K562 (cell line): Measurements from ENCODE around the gene STX1B. TPM values are rescaled to one million over a fixed set of nuclear protein-coding genes. Genes with fewer than 3 reads are reported as not detected.

Experiments used
- CHD2 ChIP-seq: IDR thresholded peaks from 2 replicates; pipeline ENCODE4 v1.6.1; 2011; ENCODE audit warnings: low read depth, low read length
- ID3 ChIP-seq, 2 experiments: fragments of 250-450 bp in 1 of 2; fragments of 450-650 bp in 1 of 2; sonication (Bioruptor Pico) in 1 of 2; IDR thresholded peaks; 2 replicates each; pipeline versions ENCODE4 v1.6.1 to v1.8.0; 2016 to 2021; ENCODE audit warnings: mild to moderate bottlenecking in 2 of 2, moderate library complexity in 2 of 2, missing compliant biosample characterization in 1 of 2, missing genetic modification characterization in 1 of 2
- JUND ChIP-seq, 2 experiments: IDR thresholded peaks; 2 replicates in 1 of 2; 3 replicates in 1 of 2; pipeline ENCODE4 v1.6.1; 2011; ENCODE audit warnings: borderline replicate concordance in 2 of 2, low read depth in 2 of 2, low read length in 2 of 2, improper control_type of control experiment in 1 of 2, missing biosample characterization in 1 of 2, missing genetic modification characterization in 1 of 2, missing genetic modification reagents in 1 of 2
- KDM1A ChIP-seq, 2 experiments: fragments of 450-650 bp; IDR thresholded peaks; 2 replicates each; pipeline ENCODE4 v1.6.1; 2016; ENCODE audit warnings: mild to moderate bottlenecking in 2 of 2
- NCOA6 ChIP-seq: fragments of 450-650 bp; IDR thresholded peaks from 2 replicates; pipeline ENCODE4 v1.6.1; 2017; ENCODE audit warnings: mild to moderate bottlenecking
- NR2C1 ChIP-seq, 2 experiments: fragments of 450-650 bp; IDR thresholded peaks; 2 replicates each; pipeline ENCODE4 v1.6.1; 2017; ENCODE audit warnings: mild to moderate bottlenecking in 2 of 2, antibody characterized with exemption in 1 of 2, inconsistent platforms in 1 of 2, missing compliant biosample characterization in 1 of 2, missing genetic modification characterization in 1 of 2
- PKNOX1 ChIP-seq: fragments of 450-650 bp; IDR thresholded peaks from 2 replicates; pipeline ENCODE4 v1.6.1; 2016
- POLR2G ChIP-seq: fragments of 200-400 bp; formaldehyde crosslinking; IDR thresholded peaks from 2 replicates; pipeline ENCODE4 v1.6.1; 2017; ENCODE audit warnings: low read depth, mild to moderate bottlenecking, antibody characterized with exemption, low read length, moderate library complexity
- U2AF2 ChIP-seq: fragments of 200-400 bp; formaldehyde crosslinking; optimal IDR thresholded peaks from 2 replicates; pipeline ENCODE3; 2017; ENCODE audit warnings: low read depth, mild to moderate bottlenecking, low read length
- ZHX1 ChIP-seq: fragments of 150-350 bp; conservative IDR thresholded peaks from 2 replicates; pipeline ENCODE4 v1.6.1; 2014; ENCODE audit warnings: low read length
- ZNF318 ChIP-seq, 2 experiments: fragments of 450-650 bp; IDR thresholded peaks; 2 replicates each; pipeline ENCODE4 v1.6.1; 2016; ENCODE audit warnings: mild to moderate bottlenecking in 2 of 2, borderline replicate concordance in 1 of 2, low read depth in 1 of 2, moderate library complexity in 1 of 2
- ZNF764 ChIP-seq: fragments of 250-450 bp; sonication (Bioruptor Pico); IDR thresholded peaks from 2 replicates; pipeline ENCODE4 v1.4.0; 2020; ENCODE audit warnings: low read depth, mild to moderate bottlenecking, moderate library complexity
- polyA plus RNA-seq, 8 experiments: library from polyadenylated mRNA; depleted of rRNA in 4 of 8; stranded (reverse) in 5 of 8; unstranded in 3 of 8; fragments of >200 nt; fragmentation: Nextera tagmentation in 2 of 8; fragmentation: Illumina TruSeq in 1 of 8; extraction: Ambion mirVana in 2 of 8; extraction: Trizol in 1 of 8; gene quantifications; 2 replicates each; pipeline versions ENCODE4 v1.2.1 to v1.2.3, GENCODE V29; 2011 to 2014; ENCODE audit warnings: inconsistent platforms in 1 of 8, missing spikeins in 1 of 8
- total RNA-seq, 7 experiments: library from RNA; depleted of rRNA in 6 of 7; stranded (reverse); fragments of >200 nt in 6 of 7; fragmentation: Illumina TruSeq in 2 of 7; extraction: Trizol in 2 of 7; gene quantifications; 2 replicates each; pipeline versions ENCODE4 v1.2.1 to v1.2.3, GENCODE V29; 2011 to 2021; ENCODE audit warnings: low replicate concordance in 1 of 7

STX1B gene
- total and polyA plus RNA-seq, 9 of the 15 experiments (the other 6 are each of a cell fraction or from before 2014, with no cell fraction given), result 0.07 to 2.5 (median 0.86) TPM

GRCh38 chr16:30949650-30950515 is 60.6 kb downstream of the STX1B start (continued):
- TF ChIP-seq ZNF318 (IDR thresholded peaks at IDR 0.05; ENCODE audit: borderline replicate concordance in 1 of 2, low read depth in 1 of 2), result peak in 1 of 2 experiments; percentile 63; a peak in 2 of 4 replicates
- TF ChIP-seq NCOA6, result no peak
- TF ChIP-seq ZNF764, result no peak
- TF ChIP-seq KDM1A (IDR thresholded peaks at IDR 0.05), result peak; percentile 22 to 33; a peak in 2 of 4 replicates
- TF ChIP-seq JUND (IDR thresholded peaks at IDR 0.05; ENCODE audit: borderline replicate concordance, low read depth, low read length), result peak; percentile 74; the same call in 1 of the 2 replicates
- TF ChIP-seq JUND (tag; IDR thresholded peaks at IDR 0.05; ENCODE audit: borderline replicate concordance, low read depth, low read length), result peak; percentile 74; the same call in 2 of the 3 replicates
- no peak for TF ChIP-seq U2AF2
- peak; percentile 68 for TF ChIP-seq NR2C1 (IDR thresholded peaks at IDR 0.05)
- TF ChIP-seq NR2C1 (tag; IDR thresholded peaks at IDR 0.05), result peak; percentile 42
- TF ChIP-seq ID3 (CRISPR knock-in tag; IDR thresholded peaks at IDR 0.05), result no peak
- peak; percentile 76 for TF ChIP-seq ID3 (tag; IDR thresholded peaks at IDR 0.05)
- TF ChIP-seq ZHX1, result no peak
- peak; percentile 65 for TF ChIP-seq PKNOX1
- peak; percentile 82 for TF ChIP-seq POLR2G
- TF ChIP-seq CHD2, result 0 out of 2 replicates have a peak, but pooled peaks have one; percentile 28
